IPS-18a (cell line): ENCODE results near the gene TMEM30B.

Source experiments
- H3K27ac ChIP-seq: one replicate; pipeline ENCODE4 v1.5.1; 2013; ENCODE audit warnings: low read length
- H3K27me3 ChIP-seq: one replicate; pipeline ENCODE4 v1.6.1; 2013; ENCODE audit warnings: mild to moderate bottlenecking, low read length; ENCODE audit not compliant: control insufficient read depth, insufficient read depth
- H3K36me3 ChIP-seq: one replicate; pipeline ENCODE4 v1.6.1; 2013; ENCODE audit warnings: low read depth, low read length; ENCODE audit not compliant: control insufficient read depth
- H3K4me1 ChIP-seq: one replicate; pipeline ENCODE4 v1.6.1; 2013; ENCODE audit warnings: low read depth, low read length; ENCODE audit not compliant: control insufficient read depth
- H3K4me3 ChIP-seq: one replicate; pipeline ENCODE4 v1.5.1; 2013; ENCODE audit warnings: low read length
- H3K9ac ChIP-seq: one replicate; pipeline ENCODE4 v1.6.1; 2013; ENCODE audit warnings: mild to moderate bottlenecking, low read length, moderate library complexity
- H3K9me3 ChIP-seq: one replicate; pipeline ENCODE4 v1.6.1; 2013; ENCODE audit warnings: low read depth, low read length; ENCODE audit not compliant: control insufficient read depth

The TMEM30B gene

GRCh38 chr14:61227884-61228591 is 53.1 kb downstream of the TMEM30B start:
- no peaks in the 10 kb centered on the region for H3K9me3 ChIP-seq
- no peak overlapping the region for H3K9ac ChIP-seq
- no peaks in the 10 kb centered on the region for H3K27me3 ChIP-seq
- no peak overlapping the region for H3K4me3 ChIP-seq
- H3K36me3 ChIP-seq, result no peaks in the 10 kb centered on the region
- H3K27ac ChIP-seq, result no peak overlapping the region
- H3K4me1 ChIP-seq, result peaks cover 6% of the 10 kb centered on the region
